ENCODE measurements around the gene BMS1. TPM values are rescaled to one million over a fixed set of nuclear protein-coding genes. Genes with fewer than 3 reads are reported as not detected.

Gene BMS1
- total and polyA plus RNA-seq, 2 of the 8 experiments (the other 6 are each of a cell fraction or from before 2014, with no cell fraction given): 3.7 to 34.6 TPM

DNA sequence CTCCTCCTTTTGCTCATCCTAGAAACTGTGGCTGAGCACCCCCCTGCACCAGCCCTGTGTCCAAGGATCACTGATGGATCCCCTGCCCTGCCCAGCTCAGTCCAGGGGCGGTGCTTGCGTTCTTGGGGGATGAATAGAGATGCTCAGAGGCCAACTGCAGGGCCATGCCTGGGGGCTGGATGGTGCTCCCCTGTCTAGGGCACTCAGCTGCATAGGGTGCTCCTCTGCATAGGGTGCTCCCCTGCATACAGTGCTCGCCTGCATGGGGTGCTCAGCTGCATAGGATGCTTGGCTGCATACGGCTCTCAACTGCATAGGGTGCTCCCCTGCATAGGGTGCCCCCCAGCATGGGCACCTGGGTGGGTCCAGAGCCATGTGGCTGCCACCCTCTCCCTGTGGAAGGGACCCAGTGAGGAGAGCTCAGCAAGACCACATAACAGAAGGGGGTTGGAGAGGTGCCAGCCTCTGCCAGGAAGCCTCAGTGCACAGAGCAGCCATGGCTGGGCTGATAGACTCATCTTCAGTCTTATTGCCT, 95.0 kb downstream of the BMS1 start:
- no peak for FAIRE-seq

More for the DNA sequence above, 95.0 kb downstream of the BMS1 start:
- POLR2A ChIA-PET (ENCODE audit: partially characterized antibody): no interaction called here
- Histone ChIP-seq H4K91ac (replicated peaks; ENCODE audit: insufficient read length, low read length) (no peak overlapping the region), H3K23ac (ENCODE audit: insufficient read length) (no peak overlapping the region), H3K23me2 (ENCODE audit: low read depth, low read length) (no peaks in the 10 kb centered on the region), H4K5ac (ENCODE audit: insufficient read length, low read depth, low read length) (no peak overlapping the region), H3K4me1 (replicated peaks in 1 of 4; ENCODE audit: control insufficient read depth in 3 of 4, insufficient read depth in 4 of 4, low read length in 3 of 4) (no peaks in the 10 kb centered on the region; a peak in 2 of 7 replicates), H2AFZ (ENCODE audit: low read length) (no peak overlapping the region), H3K9me3 (ENCODE audit: insufficient read depth in 2 of 2, low read depth in 1 of 2, low read length in 1 of 2) (peaks cover 0 to under 1% of the 10 kb centered on the region in 2 experiments; a peak in 1 of 4 replicates), H3K79me2 (ENCODE audit: control insufficient read depth in 1 of 2, insufficient read depth in 2 of 2, low read length in 2 of 2) (no peaks in the 10 kb centered on the region), H3K79me1 (ENCODE audit: low read depth, low read length) (no peaks in the 10 kb centered on the region), H2BK5ac (ENCODE audit: low read depth, low read length) (no peak overlapping the region), H4K8ac (ENCODE audit: extremely low read depth, insufficient read depth, low read length) (no peak overlapping the region), H3K4ac (replicated peaks; ENCODE audit: insufficient read length, low read depth, low read length) (no peak overlapping the region), H3K4me2 (ENCODE audit: insufficient read depth in 1 of 2, low read depth in 2 of 2, low read length in 2 of 2) (no peak overlapping the region), H3K27ac (ENCODE audit: low read depth, low read length) (no peak overlapping the region), H3K9ac (replicated peaks in 1 of 4; ENCODE audit: extremely low read depth in 1 of 4, low read depth in 3 of 4, low read length in 3 of 4) (no peak overlapping the region), H3K4me3 (ENCODE audit: extremely low read depth in 1 of 4, insufficient read depth in 2 of 4, low read depth in 3 of 4, low read length in 4 of 4) (no peak overlapping the region), H2BK20ac (ENCODE audit: low read length) (no peak overlapping the region), H2BK12ac (ENCODE audit: low read depth, low read length) (no peak overlapping the region), H3K18ac (ENCODE audit: extremely low read depth, low read length) (no peak overlapping the region), H3K14ac (ENCODE audit: insufficient read length) (no peak overlapping the region), H2BK15ac (ENCODE audit: low read length) (no peak overlapping the region), H2BK120ac (replicated peaks; ENCODE audit: low read depth, low read length) (no peak overlapping the region), H3K56ac (replicated peaks; ENCODE audit: insufficient read length, low read depth, low read length) (no peak overlapping the region), H4K20me1 (replicated peaks in 1 of 2; ENCODE audit: control insufficient read depth in 1 of 2, insufficient read depth in 2 of 2, low read length in 2 of 2) (no peaks in the 10 kb centered on the region), H3K36me3 (ENCODE audit: control insufficient read depth in 2 of 4, insufficient read depth in 4 of 4, low read length in 3 of 4) (no peaks in the 10 kb centered on the region), H3K27me3 (replicated peaks in 1 of 4; ENCODE audit: control insufficient read depth in 3 of 4, extremely low read depth in 1 of 4, insufficient read depth in 3 of 4, low read length in 3 of 4) (no peaks in the 10 kb centered on the region), H2AK5ac (ENCODE audit: low read depth, low read length) (no peak overlapping the region)
- CTCF ChIA-PET (ENCODE audit: partially characterized antibody): interaction anchor here (1.3 to 2.9 kb wide), 2 partner anchors 193 to 202 kb away, joined by 3 to 12 read pairs; no protein-coding TSS in a partner anchor
- TF ChIP-seq EP300 (IDR thresholded peaks at IDR 0.05; ENCODE audit: borderline replicate concordance in 1 of 2, low read depth in 2 of 2, low read length in 2 of 2) (no peak), TCF12 (IDR thresholded peaks at IDR 0.05; ENCODE audit: low read depth, low read length) (no peak), RAD21 (IDR thresholded peaks at IDR 0.05 in 1 of 2, conservative IDR thresholded peaks at IDR 0.05 in 1 of 2; ENCODE audit: low read depth in 2 of 2, low read length in 2 of 2) (no peak), CHD1 (IDR thresholded peaks at IDR 0.05; ENCODE audit: low read depth, low read length) (no peak), PHF8 (conservative IDR thresholded peaks at IDR 0.05; ENCODE audit: low read depth, low read length) (no peak), CHD2 (IDR thresholded peaks at IDR 0.05; ENCODE audit: low read length) (no peak), CBX8 (IDR thresholded peaks at IDR 0.05; ENCODE audit: borderline replicate concordance, low read depth, low read length) (no peak), BACH1 (IDR thresholded peaks at IDR 0.05; ENCODE audit: low read length) (no peak), POLR2A (IDR thresholded peaks at IDR 0.05; ENCODE audit: control extremely low read depth in 1 of 2, low read depth in 2 of 2, low read length in 2 of 2) (no peak), CREB1 (IDR thresholded peaks at IDR 0.05) (no peak)
- no peak for DNase-seq (ENCODE audit: low read depth in 1 of 2, low spot score in 2 of 2)
- 90% methylated on average over 4 of the region's 4 CpGs; no CpG with 5 or more reads in 1 of the 2 experiments for WGBS, 2 experiments (ENCODE audit: extremely low coverage in 1 of 2, insufficient coverage in 1 of 2, insufficient read length in 1 of 2, insufficient replicate concordance in 2 of 2, low coverage in 1 of 2, low lambda C conversion rate in 2 of 2, missing lambda C conversion rate in 1 of 2)
